K562 (cell line): ENCODE results near the gene MYG1. TPM values are rescaled to one million over a fixed set of nuclear protein-coding genes. Genes with fewer than 3 reads are reported as not detected.
A peak's percentile ranks its signal among the peaks of the same experiment; 100 is the strongest.

Experiments
- ATF7 ChIP-seq: fragments of 450-650 bp; IDR thresholded peaks from 2 replicates; pipeline ENCODE4 v1.7.1; 2014; ENCODE audit warnings: mild to moderate bottlenecking, moderate library complexity
- CC2D1A ChIP-seq: fragments of 450-650 bp; IDR thresholded peaks from 2 replicates; pipeline ENCODE4 v1.6.1; 2017; ENCODE audit warnings: mild to moderate bottlenecking
- ETV1 ChIP-seq: fragments of 450-650 bp; conservative IDR thresholded peaks from 2 replicates; pipeline ENCODE4 v1.6.1; 2016; ENCODE audit warnings: missing genetic modification characterization, control low read depth, low read depth, missing compliant biosample characterization
- L3MBTL2 ChIP-seq: fragments of 450-650 bp; IDR thresholded peaks from 2 replicates; pipeline ENCODE4 v1.6.1; 2016; ENCODE audit warnings: mild to moderate bottlenecking, moderate library complexity
- POLR2G ChIP-seq: fragments of 200-400 bp; formaldehyde crosslinking; IDR thresholded peaks from 2 replicates; pipeline ENCODE4 v1.6.1; 2017; ENCODE audit warnings: low read depth, mild to moderate bottlenecking, antibody characterized with exemption, low read length, moderate library complexity
- SIN3A ChIP-seq, 2 experiments: fragments of 150-350 bp in 1 of 2; IDR thresholded peaks; 2 replicates each; pipeline ENCODE4 v1.6.1; 2011 to 2016; ENCODE audit warnings: borderline replicate concordance in 2 of 2, low read depth in 2 of 2, low read length in 2 of 2, mild to moderate bottlenecking in 2 of 2, moderate library complexity in 2 of 2; ENCODE audit not compliant: control insufficient read depth in 1 of 2
- SMAD4 ChIP-seq: fragments of 250-450 bp; sonication (Bioruptor Pico); conservative IDR thresholded peaks from 2 replicates; pipeline ENCODE4 v1.8.0; 2021; ENCODE audit warnings: inconsistent platforms, mild to moderate bottlenecking, moderate library complexity
- SMARCE1 ChIP-seq: fragments of 450-650 bp; IDR thresholded peaks from 2 replicates; pipeline ENCODE4 v1.7.1; 2016; ENCODE audit warnings: mild to moderate bottlenecking
- TOE1 ChIP-seq, 2 experiments: fragments of 450-650 bp in 1 of 2; sonication (generic) in 1 of 2; formaldehyde crosslinking in 1 of 2; IDR thresholded peaks; 2 replicates each; pipeline versions ENCODE4 v1.7.1 to v1.8.0; 2016 to 2022; ENCODE audit warnings: borderline replicate concordance in 2 of 2, mild to moderate bottlenecking in 2 of 2, antibody characterized with exemption in 1 of 2, inconsistent platforms in 1 of 2, low read depth in 1 of 2, missing genetic modification reagents in 1 of 2, moderate library complexity in 1 of 2
- ZEB2 ChIP-seq: fragments of 450-650 bp; IDR thresholded peaks from 2 replicates; pipeline ENCODE4 v1.6.1; 2016
- polyA plus RNA-seq, 8 experiments: library from polyadenylated mRNA; depleted of rRNA in 4 of 8; stranded (reverse) in 5 of 8; unstranded in 3 of 8; fragments of >200 nt; fragmentation: Nextera tagmentation in 2 of 8; fragmentation: Illumina TruSeq in 1 of 8; extraction: Ambion mirVana in 2 of 8; extraction: Trizol in 1 of 8; gene quantifications; 2 replicates each; pipeline versions ENCODE4 v1.2.1 to v1.2.3, GENCODE V29; 2011 to 2014; ENCODE audit warnings: inconsistent platforms in 1 of 8, missing spikeins in 1 of 8
- total RNA-seq, 7 experiments: library from RNA; depleted of rRNA in 6 of 7; stranded (reverse); fragments of >200 nt in 6 of 7; fragmentation: Illumina TruSeq in 2 of 7; extraction: Trizol in 2 of 7; gene quantifications; 2 replicates each; pipeline versions ENCODE4 v1.2.1 to v1.2.3, GENCODE V29; 2011 to 2021; ENCODE audit warnings: low replicate concordance in 1 of 7
- TF ChIP-seq, protein P1 (sequence below), 2 experiments: IDR thresholded peaks; 2 replicates each; pipeline ENCODE4 v1.6.1; 2012; ENCODE audit warnings: improper control_type of control experiment in 2 of 2, low read depth in 2 of 2, low read length in 2 of 2, borderline replicate concordance in 1 of 2
- TF ChIP-seq, protein P2 (sequence below): fragments of 450-650 bp; formaldehyde crosslinking; conservative IDR thresholded peaks from 2 replicates; pipeline ENCODE4 v1.4.0; 2022; ENCODE audit warnings: mild to moderate bottlenecking, missing genetic modification characterization
- TF ChIP-seq, protein P3 (sequence below): sonication (generic); formaldehyde crosslinking; IDR thresholded peaks from 2 replicates; pipeline ENCODE4 v1.8.0; 2022; ENCODE audit warnings: mild to moderate bottlenecking, missing genetic modification reagents
- TF ChIP-seq, protein P4 (sequence below), 2 experiments: fragments of 450-650 bp; IDR thresholded peaks; 2 replicates each; pipeline ENCODE4 v1.6.1; 2016

MYG1 gene
- total and polyA plus RNA-seq, 9 of the 15 experiments (the other 6 are each of a cell fraction or from before 2014, with no cell fraction given): 0.45 to 5.6 (median 2.1) TPM

DNA sequence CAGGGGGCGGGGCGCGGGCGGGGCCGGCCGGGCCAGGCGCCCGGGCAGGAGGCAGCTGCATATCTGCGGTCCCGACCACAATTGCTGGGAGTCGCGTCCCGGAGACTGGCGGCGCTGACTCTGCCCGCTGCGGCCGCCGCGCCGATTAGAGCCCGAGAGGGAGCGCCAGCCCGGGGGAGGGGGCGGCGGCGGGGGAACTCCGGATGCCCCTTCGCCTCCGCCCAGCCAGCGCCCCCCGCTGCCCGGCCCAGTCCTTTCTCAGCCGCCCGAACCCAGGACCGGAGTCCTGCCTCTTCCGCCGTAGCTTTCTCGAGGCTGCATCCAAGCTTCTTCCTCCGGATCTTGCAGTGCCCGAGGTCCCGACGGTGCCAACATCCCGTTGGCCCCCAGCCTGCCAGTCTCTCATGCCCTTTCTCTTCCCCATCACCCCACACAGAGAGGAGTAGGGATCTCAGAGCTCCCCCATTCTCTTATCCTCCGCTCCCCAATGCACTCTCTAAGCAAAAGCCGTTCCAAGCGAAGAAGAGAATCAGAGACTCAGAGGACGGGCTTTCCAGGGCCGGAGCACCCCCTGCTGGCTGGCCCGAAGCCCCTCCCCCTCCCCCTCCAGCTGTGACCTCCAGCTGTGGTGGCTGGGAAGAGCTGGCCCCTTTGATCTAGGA lies 45.5 kb downstream of the MYG1 start (continued):
- TF ChIP-seq, protein P1, sequence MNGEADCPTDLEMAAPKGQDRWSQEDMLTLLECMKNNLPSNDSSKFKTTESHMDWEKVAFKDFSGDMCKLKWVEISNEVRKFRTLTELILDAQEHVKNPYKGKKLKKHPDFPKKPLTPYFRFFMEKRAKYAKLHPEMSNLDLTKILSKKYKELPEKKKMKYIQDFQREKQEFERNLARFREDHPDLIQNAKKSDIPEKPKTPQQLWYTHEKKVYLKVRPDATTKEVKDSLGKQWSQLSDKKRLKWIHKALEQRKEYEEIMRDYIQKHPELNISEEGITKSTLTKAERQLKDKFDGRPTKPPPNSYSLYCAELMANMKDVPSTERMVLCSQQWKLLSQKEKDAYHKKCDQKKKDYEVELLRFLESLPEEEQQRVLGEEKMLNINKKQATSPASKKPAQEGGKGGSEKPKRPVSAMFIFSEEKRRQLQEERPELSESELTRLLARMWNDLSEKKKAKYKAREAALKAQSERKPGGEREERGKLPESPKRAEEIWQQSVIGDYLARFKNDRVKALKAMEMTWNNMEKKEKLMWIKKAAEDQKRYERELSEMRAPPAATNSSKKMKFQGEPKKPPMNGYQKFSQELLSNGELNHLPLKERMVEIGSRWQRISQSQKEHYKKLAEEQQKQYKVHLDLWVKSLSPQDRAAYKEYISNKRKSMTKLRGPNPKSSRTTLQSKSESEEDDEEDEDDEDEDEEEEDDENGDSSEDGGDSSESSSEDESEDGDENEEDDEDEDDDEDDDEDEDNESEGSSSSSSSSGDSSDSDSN (IDR thresholded peaks at IDR 0.05; ENCODE audit: borderline replicate concordance in 1 of 2, low read depth in 2 of 2, low read length in 2 of 2): 0 out of 4 replicates have a peak, but pooled peaks of 1 of the 2 experiments have one; percentile 10
- 0 out of 2 replicates have a peak, but pooled peaks have one; percentile 29 for TF ChIP-seq ZEB2
- TF ChIP-seq, protein P2, sequence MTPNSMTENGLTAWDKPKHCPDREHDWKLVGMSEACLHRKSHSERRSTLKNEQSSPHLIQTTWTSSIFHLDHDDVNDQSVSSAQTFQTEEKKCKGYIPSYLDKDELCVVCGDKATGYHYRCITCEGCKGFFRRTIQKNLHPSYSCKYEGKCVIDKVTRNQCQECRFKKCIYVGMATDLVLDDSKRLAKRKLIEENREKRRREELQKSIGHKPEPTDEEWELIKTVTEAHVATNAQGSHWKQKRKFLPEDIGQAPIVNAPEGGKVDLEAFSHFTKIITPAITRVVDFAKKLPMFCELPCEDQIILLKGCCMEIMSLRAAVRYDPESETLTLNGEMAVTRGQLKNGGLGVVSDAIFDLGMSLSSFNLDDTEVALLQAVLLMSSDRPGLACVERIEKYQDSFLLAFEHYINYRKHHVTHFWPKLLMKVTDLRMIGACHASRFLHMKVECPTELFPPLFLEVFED (CRISPR knock-in tag): 0 out of 2 replicates have a peak, but pooled peaks have one; percentile 54
- TF ChIP-seq, protein P3, sequence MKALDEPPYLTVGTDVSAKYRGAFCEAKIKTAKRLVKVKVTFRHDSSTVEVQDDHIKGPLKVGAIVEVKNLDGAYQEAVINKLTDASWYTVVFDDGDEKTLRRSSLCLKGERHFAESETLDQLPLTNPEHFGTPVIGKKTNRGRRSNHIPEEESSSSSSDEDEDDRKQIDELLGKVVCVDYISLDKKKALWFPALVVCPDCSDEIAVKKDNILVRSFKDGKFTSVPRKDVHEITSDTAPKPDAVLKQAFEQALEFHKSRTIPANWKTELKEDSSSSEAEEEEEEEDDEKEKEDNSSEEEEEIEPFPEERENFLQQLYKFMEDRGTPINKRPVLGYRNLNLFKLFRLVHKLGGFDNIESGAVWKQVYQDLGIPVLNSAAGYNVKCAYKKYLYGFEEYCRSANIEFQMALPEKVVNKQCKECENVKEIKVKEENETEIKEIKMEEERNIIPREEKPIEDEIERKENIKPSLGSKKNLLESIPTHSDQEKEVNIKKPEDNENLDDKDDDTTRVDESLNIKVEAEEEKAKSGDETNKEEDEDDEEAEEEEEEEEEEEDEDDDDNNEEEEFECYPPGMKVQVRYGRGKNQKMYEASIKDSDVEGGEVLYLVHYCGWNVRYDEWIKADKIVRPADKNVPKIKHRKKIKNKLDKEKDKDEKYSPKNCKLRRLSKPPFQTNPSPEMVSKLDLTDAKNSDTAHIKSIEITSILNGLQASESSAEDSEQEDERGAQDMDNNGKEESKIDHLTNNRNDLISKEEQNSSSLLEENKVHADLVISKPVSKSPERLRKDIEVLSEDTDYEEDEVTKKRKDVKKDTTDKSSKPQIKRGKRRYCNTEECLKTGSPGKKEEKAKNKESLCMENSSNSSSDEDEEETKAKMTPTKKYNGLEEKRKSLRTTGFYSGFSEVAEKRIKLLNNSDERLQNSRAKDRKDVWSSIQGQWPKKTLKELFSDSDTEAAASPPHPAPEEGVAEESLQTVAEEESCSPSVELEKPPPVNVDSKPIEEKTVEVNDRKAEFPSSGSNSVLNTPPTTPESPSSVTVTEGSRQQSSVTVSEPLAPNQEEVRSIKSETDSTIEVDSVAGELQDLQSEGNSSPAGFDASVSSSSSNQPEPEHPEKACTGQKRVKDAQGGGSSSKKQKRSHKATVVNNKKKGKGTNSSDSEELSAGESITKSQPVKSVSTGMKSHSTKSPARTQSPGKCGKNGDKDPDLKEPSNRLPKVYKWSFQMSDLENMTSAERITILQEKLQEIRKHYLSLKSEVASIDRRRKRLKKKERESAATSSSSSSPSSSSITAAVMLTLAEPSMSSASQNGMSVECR (CRISPR knock-in tag): peak; percentile 61; the same call in 1 of the 2 replicates
- TF ChIP-seq SMAD4: peak; percentile 39; the same call in 1 of the 2 replicates
- peak in 1 of 2 experiments; percentile 82; a peak in 1 of 4 replicates for TF ChIP-seq SIN3A (IDR thresholded peaks at IDR 0.05; ENCODE audit: borderline replicate concordance in 2 of 2, control insufficient read depth in 1 of 2, low read depth in 2 of 2, low read length in 2 of 2)
- no peak for TF ChIP-seq SMARCE1
- peak; percentile 37; the same call in 1 of the 2 replicates for TF ChIP-seq ATF7
- TF ChIP-seq POLR2G: peak; percentile 81
- peak; percentile 88 for TF ChIP-seq CC2D1A
- peak; percentile 56; the same call in 1 of the 2 replicates for TF ChIP-seq TOE1 (IDR thresholded peaks at IDR 0.05; ENCODE audit: borderline replicate concordance)
- no peak for TF ChIP-seq TOE1 (CRISPR knock-in tag; IDR thresholded peaks at IDR 0.05; ENCODE audit: borderline replicate concordance, low read depth)
- TF ChIP-seq L3MBTL2: 0 out of 2 replicates have a peak, but pooled peaks have one; percentile 32
- TF ChIP-seq, protein P4, sequence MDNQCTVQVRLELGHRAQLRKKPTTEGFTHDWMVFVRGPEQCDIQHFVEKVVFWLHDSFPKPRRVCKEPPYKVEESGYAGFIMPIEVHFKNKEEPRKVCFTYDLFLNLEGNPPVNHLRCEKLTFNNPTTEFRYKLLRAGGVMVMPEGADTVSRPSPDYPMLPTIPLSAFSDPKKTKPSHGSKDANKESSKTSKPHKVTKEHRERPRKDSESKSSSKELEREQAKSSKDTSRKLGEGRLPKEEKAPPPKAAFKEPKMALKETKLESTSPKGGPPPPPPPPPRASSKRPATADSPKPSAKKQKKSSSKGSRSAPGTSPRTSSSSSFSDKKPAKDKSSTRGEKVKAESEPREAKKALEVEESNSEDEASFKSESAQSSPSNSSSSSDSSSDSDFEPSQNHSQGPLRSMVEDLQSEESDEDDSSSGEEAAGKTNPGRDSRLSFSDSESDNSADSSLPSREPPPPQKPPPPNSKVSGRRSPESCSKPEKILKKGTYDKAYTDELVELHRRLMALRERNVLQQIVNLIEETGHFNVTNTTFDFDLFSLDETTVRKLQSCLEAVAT (IDR thresholded peaks at IDR 0.05): peak; percentile 33 to 46; a peak in 2 of 4 replicates
- 0 out of 2 replicates have a peak, but pooled peaks have one; percentile 26 for TF ChIP-seq ETV1 (tag)
